Endothelial cell of umbilical vein (primary cell): ENCODE data around the gene KAZN. TPM values are rescaled to one million over a fixed set of nuclear protein-coding genes. Genes with fewer than 3 reads are reported as not detected.

Experiments
- BruUV-seq: library from RNA; stranded (reverse); fragments of 400-500 nt; replicated peaks from 2 replicates; lab custom pipeline; 2021; lab: Mats Ljungman, UMichigan
- CTCF ChIA-PET: fragments of 300-600, 350-600 bp; sonication (Branson Sonifier 250); formaldehyde crosslinking; loops from one replicate; lab custom pipeline; 2021; ENCODE audit warnings: antibody characterized with exemption, inconsistent platforms; lab: Charles Lee
- POLR2A ChIA-PET: fragments of 300-600, 350-600 bp; sonication (Branson Sonifier 250); formaldehyde crosslinking; loops from one replicate; lab custom pipeline; 2021; ENCODE audit warnings: antibody characterized with exemption, inconsistent platforms; lab: Charles Lee
- DNase-seq: peaks from one replicate; pipeline ENCODE4 v3.0.0-alpha.2; 2011; ENCODE audit warnings: low read depth, low spot score
- FAIRE-seq: peaks from 2 replicates; lab custom pipeline; 2011; peaks lifted over from hg19 to GRCh38; lab: Jason Lieb, UNC
- H2AFZ ChIP-seq: 2 replicates; pipeline ENCODE4 v1.6.0; 2012; ENCODE audit warnings: low read depth, low read length, control low read depth, inconsistent platforms
- H3K27ac ChIP-seq: 2 replicates; pipeline ENCODE4 v1.5.1; 2011; ENCODE audit warnings: low read depth, mild to moderate bottlenecking, control low read depth, low read length, moderate library complexity; ENCODE audit not compliant: insufficient read depth
- H3K27me3 ChIP-seq, 2 experiments: 2 replicates each; pipeline versions ENCODE4 v1.6.0 to v1.6.1; 2011; ENCODE audit warnings: low read length in 2 of 2, mixed read lengths in 1 of 2; ENCODE audit not compliant: control insufficient read depth in 2 of 2, insufficient read depth in 2 of 2
- H3K36me3 ChIP-seq, 2 experiments: 2 replicates in 1 of 2; 3 replicates in 1 of 2; pipeline ENCODE4 v1.5.1; 2011; ENCODE audit warnings: low read length in 2 of 2, mild to moderate bottlenecking in 1 of 2, moderate library complexity in 1 of 2; ENCODE audit not compliant: control insufficient read depth in 2 of 2, insufficient read depth in 2 of 2; ENCODE audit errors: extremely low read depth in 1 of 2
- H3K4me1 ChIP-seq: 3 replicates; pipeline ENCODE4 v1.5.1; 2011; ENCODE audit warnings: mild to moderate bottlenecking, low read length; ENCODE audit not compliant: control insufficient read depth, insufficient read depth; ENCODE audit errors: extremely low read depth
- H3K4me2 ChIP-seq: 2 replicates; pipeline ENCODE4 v1.6.1; 2011; ENCODE audit warnings: low read length, control low read depth, mixed read lengths; ENCODE audit not compliant: insufficient read depth
- H3K4me3 ChIP-seq, 3 experiments: fragments of 200-600 bp in 1 of 3; sonication (generic), shearing (Covaris generic) in 1 of 3; replicated peaks in 1 of 3; 2 replicates each; pipeline ENCODE4 v1.5.1; 2011 to 2016; ENCODE audit warnings: control low read depth in 3 of 3, low read length in 3 of 3, mild to moderate bottlenecking in 2 of 3, inconsistent platforms in 1 of 3, low read depth in 1 of 3, moderate library complexity in 1 of 3; ENCODE audit not compliant: insufficient read depth in 1 of 3
- H3K79me2 ChIP-seq: 2 replicates; pipeline ENCODE4 v1.6.0; 2012; ENCODE audit warnings: low read length, inconsistent platforms; ENCODE audit not compliant: control insufficient read depth, insufficient read depth
- H3K9ac ChIP-seq: replicated peaks from 2 replicates; pipeline ENCODE3; 2011; ENCODE audit warnings: low read length, control low read depth; ENCODE audit not compliant: insufficient read depth; ENCODE audit errors: extremely low read depth
- H3K9me1 ChIP-seq: replicated peaks from 3 replicates; pipeline ENCODE4 v1.6.0; 2011; ENCODE audit warnings: mild to moderate bottlenecking, low read length; ENCODE audit not compliant: control insufficient read depth, insufficient read depth; ENCODE audit errors: extremely low read depth
- H3K9me3 ChIP-seq: replicated peaks from 2 replicates; pipeline ENCODE4 v1.5.1; 2012; ENCODE audit warnings: low read length, inconsistent platforms; ENCODE audit not compliant: control insufficient read depth, insufficient read depth
- H4K20me1 ChIP-seq: replicated peaks from 2 replicates; pipeline ENCODE3; 2011; ENCODE audit warnings: mild to moderate bottlenecking, low read length; ENCODE audit not compliant: control insufficient read depth, insufficient read depth; ENCODE audit errors: extremely low read depth
- CTCF ChIP-seq, 2 donors: IDR thresholded peaks; 1 replicate in 1 of 2; 2 replicates in 1 of 2; pipeline ENCODE4 v1.5.1; 2011; ENCODE audit warnings: low read length in 2 of 2, mild to moderate bottlenecking in 2 of 2, moderate library complexity in 2 of 2, control low read depth in 1 of 2, inconsistent platforms in 1 of 2, low read depth in 1 of 2; ENCODE audit not compliant: insufficient read depth in 1 of 2; ENCODE audit errors: extremely low read depth in 1 of 2
- EZH2 ChIP-seq: IDR thresholded peaks from 2 replicates; pipeline ENCODE4 v1.6.1; 2012; ENCODE audit warnings: borderline replicate concordance, low read depth, mild to moderate bottlenecking, moderate library complexity, low read length, inconsistent platforms; ENCODE audit not compliant: severe bottlenecking
- FOS ChIP-seq: IDR thresholded peaks from 2 replicates; pipeline ENCODE4 v1.6.1; 2011; ENCODE audit warnings: mild to moderate bottlenecking, low read length, moderate library complexity, borderline replicate concordance; ENCODE audit not compliant: insufficient read depth
- GATA2 ChIP-seq: IDR thresholded peaks from 2 replicates; pipeline ENCODE4 v1.7.0; 2011; ENCODE audit warnings: low read depth, mild to moderate bottlenecking, moderate library complexity, mixed read lengths, low read length; ENCODE audit not compliant: insufficient read length, insufficient read depth
- JUN ChIP-seq: IDR thresholded peaks from 2 replicates; pipeline ENCODE4 v1.6.1; 2011; ENCODE audit warnings: borderline replicate concordance, low read depth; ENCODE audit not compliant: insufficient read length, insufficient read depth
- MYC ChIP-seq: IDR thresholded peaks from one replicate; pipeline ENCODE4 v1.6.1; 2011; ENCODE audit warnings: mild to moderate bottlenecking, low read depth, low read length
- POLR2A ChIP-seq: IDR thresholded peaks from 2 replicates; pipeline ENCODE4 v1.6.1; 2012; ENCODE audit warnings: low read depth, mild to moderate bottlenecking, control low read depth, low read length
- POLR2AphosphoS5 ChIP-seq: IDR thresholded peaks from 2 replicates; pipeline ENCODE4 v1.6.1; 2012; ENCODE audit warnings: low read depth, mild to moderate bottlenecking, control low read depth, low read length, moderate library complexity; ENCODE audit not compliant: insufficient read depth
- dilution Hi-C: fragments of 300-500 bp; cut with MboI; formaldehyde crosslinking; loops from one replicate; pipeline ENCODE4 v1.15.0; 2019; ENCODE audit warnings: low sequenced_read_pairs; ENCODE audit not compliant: extremely low pct_ligation_motif_present
- intact Hi-C: fragments of 100-400 bp; cut with micrococcal nuclease; formaldehyde crosslinking; loops from one replicate; pipeline ENCODE4 v1.10.0; 2022
- polyA plus RNA-seq, 4 experiments: library from polyadenylated mRNA; depleted of rRNA in 3 of 4; stranded (reverse) in 3 of 4; unstranded in 1 of 4; fragments of >200 nt; gene quantifications; 2 replicates each; pipeline versions ENCODE4 v1.2.1 to v1.2.3, GENCODE V29; 2011 to 2012; ENCODE audit warnings: missing spikeins in 1 of 4
- total RNA-seq: library from RNA; stranded (reverse); gene quantifications from 2 replicates; pipeline ENCODE4 v1.2.3, GENCODE V29; 2021
- TF ChIP-seq, protein P1 (sequence below): IDR thresholded peaks from 2 replicates; pipeline ENCODE4 v1.6.1; 2011; ENCODE audit not compliant: insufficient read depth, insufficient read length

The KAZN gene
- total and polyA plus RNA-seq, 2 donors (not counting 3 experiments of a cell fraction or from before 2014, with no cell fraction given), result 1.6 to 5.8 TPM

DNA sequence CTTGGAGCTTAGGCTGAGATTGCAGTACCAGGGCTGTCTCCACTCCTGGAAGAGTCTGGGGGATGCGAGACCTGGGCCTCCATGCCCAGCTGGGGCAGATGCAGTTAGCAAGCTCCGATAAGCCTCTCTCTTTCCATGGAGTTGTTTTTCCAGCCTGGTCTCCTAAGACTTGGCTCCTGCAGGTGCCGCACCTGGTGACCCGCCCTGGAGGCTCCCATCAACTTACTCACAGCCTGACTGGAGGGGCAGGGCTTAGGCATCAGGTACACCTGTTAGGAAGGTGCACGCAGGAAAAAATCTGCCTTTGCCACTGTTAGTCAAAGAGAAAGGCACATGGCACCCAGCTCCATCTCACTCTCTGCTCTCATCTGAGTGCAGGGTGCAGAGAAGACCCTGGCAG is 356.9 kb downstream of the KAZN start:
- no TSS peak for BruUV-seq
- no peak overlapping the region for H3K9ac ChIP-seq
- ChIA-PET CTCF (interaction anchor here (1.0 kb wide), 1 partner anchor 9 kb away, joined by 3 read pairs; no protein-coding TSS in a partner anchor), POLR2A (no interaction called here)
- no peaks in the 10 kb centered on the region for H4K20me1 ChIP-seq
- no peaks in the 10 kb centered on the region for H3K27me3 ChIP-seq
- dilution Hi-C loops, result no loop called here
- no peak overlapping the region for H3K4me2 ChIP-seq
- FAIRE-seq (no peak), DNase-seq (no peak)
- no peaks in the 10 kb centered on the region for H3K9me3 ChIP-seq
- H3K4me1 ChIP-seq, result no peaks in the 10 kb centered on the region
- intact Hi-C loops, result no loop called here
- no peak overlapping the region for H2AFZ ChIP-seq
- H3K9me1 ChIP-seq, result no peaks in the 10 kb centered on the region
- H3K4me3 ChIP-seq, result no peak overlapping the region
- no peaks in the 10 kb centered on the region for H3K79me2 ChIP-seq
- no peaks in the 10 kb centered on the region for H3K36me3 ChIP-seq
- no peak overlapping the region for H3K27ac ChIP-seq
- TF ChIP-seq, protein P1, sequence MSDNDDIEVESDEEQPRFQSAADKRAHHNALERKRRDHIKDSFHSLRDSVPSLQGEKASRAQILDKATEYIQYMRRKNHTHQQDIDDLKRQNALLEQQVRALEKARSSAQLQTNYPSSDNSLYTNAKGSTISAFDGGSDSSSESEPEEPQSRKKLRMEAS, result no peak
- TF ChIP-seq MYC (no peak), JUN (no peak), GATA2 (no peak), FOS (no peak), EZH2 (no peak), POLR2AphosphoS5 (no peak), CTCF (IDR thresholded peaks at IDR 0.05; ENCODE audit: extremely low read depth in 1 of 2, insufficient read depth in 1 of 2, low read depth in 1 of 2, low read length in 2 of 2) (no peak), POLR2A (no peak)
